CD4-positive, alpha-beta T cell treated with Interleukin-2 at 100 ng/mL for 4 hours (primary cell): ENCODE results near the gene MBD3L3.
A peak's percentile ranks its signal among the peaks of the same experiment; 100 is the strongest.
"Not testable (repeated sequence)": the region's sequence is repeated elsewhere in the genome, so short reads cannot be mapped to it uniquely, and the experiment has no call there.

Source experiments
- DNase-seq: peaks from one replicate; pipeline ENCODE4 v3.0.0-alpha.2; 2020; ENCODE audit warnings: low spot score

MBD3L3 gene

DNA sequence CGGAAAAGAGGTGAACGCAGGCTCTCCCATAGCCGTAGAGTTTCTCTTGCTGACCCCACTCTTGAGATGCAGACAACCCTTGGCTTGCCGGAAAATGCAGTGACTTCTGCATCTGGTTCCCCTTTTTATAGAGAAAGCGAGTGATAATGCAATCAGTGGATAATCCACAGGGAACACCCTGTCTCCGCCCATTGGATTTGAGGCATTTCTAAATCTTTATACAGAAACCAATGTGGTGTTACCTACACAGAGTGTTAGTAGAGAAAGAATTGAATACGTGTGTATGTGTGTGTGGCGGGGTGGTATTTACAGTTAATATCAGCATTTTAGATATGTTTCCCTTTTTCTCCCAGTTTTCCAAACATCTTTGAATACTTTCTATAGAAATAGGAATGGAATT lies at the start of gene MBD3L3:
TSS of gene MBD3L3 (minus strand) at position 101 of the 400 bp plus-strand sequence. CDS start at position 30, 71 bp downstream.
- not testable (repeated sequence) for DNase-seq

DNA sequence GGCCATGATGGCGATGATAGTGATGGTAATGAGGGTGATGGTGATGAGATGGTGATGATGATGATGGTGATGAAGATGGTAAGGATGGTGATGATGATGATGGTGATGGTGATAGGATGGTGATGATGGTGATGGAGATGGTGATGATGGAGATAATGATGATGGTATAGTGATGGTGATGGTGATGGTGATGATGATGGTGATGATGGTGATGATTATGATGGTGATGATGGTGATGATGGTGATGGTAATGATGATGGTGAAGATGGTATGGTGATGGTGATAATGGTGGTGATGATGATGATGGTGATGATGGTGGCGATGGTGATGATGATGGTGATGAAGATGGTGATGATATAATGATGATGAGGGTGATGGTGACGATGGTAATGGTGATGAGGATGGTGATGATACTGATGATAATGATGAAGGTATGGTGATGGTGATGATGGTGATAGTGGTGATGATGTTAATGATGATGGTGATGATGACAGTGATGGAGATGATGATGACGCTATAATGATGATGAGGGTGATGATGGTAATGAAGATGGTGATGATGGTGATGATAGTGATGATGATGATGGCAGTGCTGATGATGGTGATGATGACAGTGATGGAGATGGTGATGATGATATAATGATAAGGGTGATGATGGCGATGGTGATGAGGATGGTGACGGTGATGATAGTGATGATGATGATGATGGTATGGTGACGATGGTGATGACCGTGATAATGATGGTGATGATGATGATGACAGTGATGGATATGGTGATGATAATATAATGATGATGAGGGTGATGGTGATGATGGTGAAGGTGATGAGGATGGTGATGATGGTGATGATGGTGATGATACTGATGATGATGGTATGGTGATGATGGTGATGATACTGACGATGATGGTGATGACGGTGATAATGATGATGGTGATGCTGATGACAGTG lies 48.5 kb upstream of the MBD3L3 start:
- DNase-seq, result no peak

DNA sequence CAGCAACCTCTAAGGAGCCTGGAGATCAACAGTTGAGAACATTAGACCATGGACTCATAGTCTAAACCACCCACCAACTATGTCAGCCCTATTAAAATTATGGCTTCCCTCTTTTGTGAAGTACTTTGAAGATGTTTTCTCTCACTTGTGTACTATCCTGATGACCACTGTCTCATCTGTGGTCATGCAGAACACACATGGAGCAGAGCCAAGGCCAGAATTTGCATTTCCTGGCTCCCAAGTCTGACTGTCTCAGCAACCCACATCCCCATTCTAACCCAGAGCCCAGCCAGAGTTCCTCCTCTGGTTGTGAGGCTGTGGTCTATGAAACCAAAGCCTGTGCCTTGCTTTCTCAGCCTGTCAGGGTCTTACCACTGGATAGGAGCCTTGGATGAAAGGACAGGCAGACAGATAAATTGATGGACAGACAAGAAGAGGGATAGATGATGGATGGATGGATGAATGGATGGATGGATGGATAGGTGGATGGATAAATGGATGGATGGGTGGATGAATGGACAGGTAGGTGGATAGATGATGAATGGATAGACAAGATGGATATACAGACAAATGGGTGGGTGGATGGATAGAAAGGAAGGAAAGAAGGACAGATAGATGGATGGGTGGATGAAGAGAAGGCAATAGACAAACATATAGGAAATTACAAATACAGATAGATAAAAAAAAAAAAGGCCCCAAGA lies 46.4 kb upstream of the MBD3L3 start:
- no peak for DNase-seq

DNA sequence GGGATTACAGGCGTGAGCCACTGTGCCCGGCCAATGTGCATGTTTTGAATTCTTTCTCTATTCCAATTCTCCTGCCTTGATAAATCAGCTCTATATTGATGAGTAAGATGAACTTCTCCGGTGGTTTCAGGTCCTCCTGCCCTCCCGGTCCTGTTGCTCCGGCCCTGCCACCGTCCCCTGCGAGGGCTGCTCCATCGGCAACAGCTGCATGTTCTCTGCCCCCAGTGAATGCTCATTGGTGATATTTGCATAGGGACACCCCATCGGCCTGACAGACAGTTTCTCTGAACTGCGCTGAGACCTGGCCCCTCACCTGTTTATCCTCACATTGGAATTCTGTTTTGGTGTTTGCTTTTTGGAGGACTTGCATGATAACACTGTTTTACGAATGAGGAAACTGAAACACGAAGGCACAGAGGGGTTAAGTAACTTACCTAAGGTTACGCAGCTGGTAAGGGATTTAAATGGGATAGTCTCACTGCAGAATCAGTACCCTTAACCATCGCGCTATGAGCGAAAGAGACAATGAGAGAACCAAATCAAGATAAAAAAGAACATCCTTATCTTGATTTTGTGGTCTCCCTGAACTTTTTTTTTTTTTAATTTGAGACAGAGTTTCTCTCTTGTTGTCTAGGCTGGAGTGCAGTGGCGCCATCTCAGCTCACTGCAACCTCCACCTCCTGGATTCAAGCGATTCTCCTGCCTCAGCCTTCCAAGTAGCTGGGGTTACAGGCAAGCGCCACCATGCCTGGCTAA lies 43.2 kb upstream of the MBD3L3 start:
- no peak for DNase-seq

DNA sequence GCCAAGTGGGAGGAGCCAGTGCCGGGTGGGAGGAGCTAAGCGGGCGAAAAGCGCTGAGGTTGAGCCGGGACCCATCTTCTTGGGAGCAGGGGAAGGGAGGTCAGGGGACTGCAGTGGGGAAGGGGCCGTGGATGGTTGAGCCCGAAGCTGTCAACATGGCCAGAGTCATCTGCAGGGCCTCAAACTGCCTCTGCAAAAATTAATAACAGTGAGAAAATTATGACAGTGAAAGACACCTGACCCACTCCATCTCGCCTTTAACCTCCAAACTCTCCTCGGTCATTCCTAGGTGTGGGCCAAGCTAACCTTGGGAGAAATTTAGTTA lies 41.1 kb upstream of the MBD3L3 start:
- DNase-seq, result no peak

DNA sequence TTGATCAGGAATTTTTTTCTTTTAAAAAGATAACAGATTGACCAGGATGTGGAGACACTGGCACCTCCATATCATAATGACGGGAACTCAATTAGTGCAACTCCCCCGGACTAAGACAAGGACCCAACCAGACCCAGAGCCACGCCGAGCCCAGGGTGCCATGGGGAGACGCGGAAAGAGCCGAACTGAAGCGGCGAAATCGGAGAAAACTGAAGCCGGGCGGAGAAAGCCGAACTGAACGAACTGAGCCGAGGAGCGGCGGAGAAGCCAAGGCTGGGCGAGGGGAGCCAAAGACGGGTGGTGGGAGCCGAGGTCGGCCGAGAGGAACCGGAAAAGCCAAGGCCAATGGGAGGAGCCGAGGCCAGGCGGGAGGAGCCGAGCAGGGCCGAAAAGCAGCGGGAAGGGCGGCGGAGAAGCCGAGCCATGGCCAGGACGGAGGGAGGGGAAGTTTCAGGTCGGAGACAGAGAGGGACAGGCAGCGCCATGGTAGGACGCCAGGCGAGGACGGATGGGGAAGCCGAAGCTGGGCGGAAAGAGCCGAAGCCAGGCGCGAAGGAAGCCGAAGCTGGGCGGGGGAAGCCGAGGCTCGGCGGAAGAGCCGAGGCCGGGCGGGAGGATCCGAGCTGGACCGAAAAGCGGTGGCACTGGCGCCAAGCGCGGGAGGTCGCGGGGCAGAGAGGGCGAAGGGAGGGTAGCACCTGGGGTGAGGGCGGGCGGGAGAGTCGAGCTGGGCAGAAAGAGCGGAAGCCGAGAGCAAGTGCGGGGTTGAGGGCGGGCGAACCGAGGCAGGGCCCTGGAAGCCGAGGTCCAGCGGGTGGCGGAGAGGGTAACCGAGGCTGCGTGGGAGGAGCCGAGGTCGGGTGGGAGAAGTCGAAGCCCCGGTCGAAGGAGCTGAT lies 40.5 kb upstream of the MBD3L3 start:
- peak; percentile 92 for DNase-seq

DNA sequence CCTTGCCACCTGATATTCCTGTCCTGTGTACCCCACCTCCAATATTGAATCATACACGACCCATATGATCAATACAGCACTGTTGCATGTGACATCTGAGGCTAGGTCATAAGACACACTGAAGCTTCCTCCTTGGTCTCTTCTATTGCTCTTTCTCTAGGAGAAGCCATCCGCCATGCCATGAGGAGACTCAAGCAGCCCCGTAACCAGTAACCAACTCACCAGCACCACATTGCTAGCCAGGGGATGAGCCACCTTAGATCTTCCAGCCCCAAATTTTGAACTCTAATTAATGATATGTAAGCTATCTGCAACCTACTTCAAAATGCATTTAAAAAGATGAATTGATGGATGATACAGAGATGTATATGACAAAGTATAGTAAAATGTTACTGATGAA lies 39.6 kb upstream of the MBD3L3 start:
- no peak for DNase-seq

DNA sequence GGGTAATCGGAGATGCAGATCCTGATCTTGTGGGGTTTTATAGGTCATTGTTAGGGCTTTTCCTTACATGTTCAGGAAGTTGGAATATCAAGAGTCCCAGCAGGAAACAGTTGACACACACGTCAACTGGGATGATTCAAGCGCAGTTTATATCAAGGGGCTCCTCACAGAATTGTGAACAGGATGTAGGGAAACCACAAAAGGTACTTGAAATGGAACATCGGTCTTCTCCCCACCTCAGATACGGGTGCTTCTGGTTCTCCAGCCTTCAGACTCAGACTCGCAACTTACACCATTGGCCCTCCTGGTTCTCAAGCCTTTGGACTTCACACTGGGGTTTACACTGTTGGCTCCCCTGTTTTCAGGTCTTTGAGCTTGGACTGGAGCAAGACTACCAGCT lies 30.5 kb upstream of the MBD3L3 start:
- no peak for DNase-seq

DNA sequence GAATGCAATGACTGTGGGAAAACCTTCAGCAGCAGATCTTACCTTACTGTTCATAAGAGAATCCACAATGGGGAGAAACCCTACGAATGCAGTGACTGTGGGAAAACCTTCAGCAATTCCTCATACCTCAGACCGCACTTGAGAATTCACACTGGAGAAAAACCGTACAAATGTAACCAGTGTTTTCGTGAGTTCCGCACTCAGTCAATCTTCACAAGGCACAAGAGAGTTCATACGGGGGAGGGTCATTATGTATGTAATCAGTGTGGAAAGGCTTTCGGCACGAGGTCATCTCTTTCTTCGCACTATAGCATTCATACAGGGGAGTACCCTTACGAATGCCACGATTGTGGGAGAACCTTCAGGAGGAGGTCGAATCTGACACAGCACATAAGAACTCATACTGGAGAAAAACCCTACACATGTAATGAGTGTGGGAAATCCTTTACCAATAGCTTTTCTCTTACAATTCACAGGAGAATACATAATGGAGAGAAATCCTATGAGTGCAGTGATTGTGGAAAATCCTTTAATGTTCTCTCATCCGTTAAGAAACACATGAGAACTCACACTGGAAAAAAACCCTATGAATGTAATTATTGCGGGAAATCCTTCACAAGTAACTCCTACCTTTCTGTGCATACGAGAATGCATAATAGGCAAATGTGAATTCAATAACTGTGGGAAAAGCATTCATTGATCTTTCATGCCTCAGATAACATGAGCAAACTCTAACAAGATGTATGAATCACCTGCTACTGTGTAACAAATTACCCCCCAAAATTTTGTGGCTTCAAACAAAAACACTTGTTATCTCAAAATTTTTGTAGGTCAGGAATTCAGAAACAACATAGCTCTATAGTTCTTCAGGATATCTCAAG lies 24.8 kb upstream of the MBD3L3 start:
- DNase-seq, result no peak

DNA sequence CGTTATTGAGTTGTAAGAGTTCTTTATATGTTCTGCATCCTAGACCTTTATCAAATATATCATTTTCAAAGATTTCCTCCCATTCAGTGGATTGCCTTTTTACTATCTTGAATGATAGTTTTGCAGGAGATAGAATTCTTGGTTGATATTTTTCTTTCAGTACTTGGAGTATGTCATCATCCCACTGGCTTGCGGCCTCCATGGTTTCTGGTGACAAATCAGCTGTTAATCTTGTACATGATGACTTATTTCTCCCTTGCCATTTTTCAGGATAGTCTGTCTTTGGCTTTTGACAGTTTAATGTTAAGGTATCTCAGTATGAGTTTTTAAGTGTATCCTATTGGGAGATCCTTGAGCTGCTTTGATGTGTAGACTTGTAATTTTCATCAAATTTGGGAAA lies 19.5 kb upstream of the MBD3L3 start:
- DNase-seq, result no peak

DNA sequence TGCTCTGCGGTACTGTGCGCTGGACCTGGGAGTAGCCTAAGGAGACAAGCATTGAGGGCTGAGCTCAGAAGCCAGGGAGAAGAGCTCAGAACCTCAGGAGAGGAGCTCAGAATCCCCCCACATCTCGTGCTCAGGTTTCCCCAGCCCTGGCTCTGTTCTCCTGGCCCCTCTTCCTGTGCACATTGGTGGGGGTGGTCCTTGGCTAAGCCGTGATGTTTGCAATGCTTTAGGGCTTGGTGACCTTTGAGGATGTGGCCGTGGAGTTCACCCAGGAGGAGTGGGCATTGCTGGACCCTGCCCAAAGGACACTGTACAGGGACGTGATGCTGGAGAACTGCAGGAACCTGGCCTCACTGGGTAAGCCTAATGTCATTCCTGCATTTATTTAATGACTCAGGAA lies 17.7 kb upstream of the MBD3L3 start:
- no peak for DNase-seq

DNA sequence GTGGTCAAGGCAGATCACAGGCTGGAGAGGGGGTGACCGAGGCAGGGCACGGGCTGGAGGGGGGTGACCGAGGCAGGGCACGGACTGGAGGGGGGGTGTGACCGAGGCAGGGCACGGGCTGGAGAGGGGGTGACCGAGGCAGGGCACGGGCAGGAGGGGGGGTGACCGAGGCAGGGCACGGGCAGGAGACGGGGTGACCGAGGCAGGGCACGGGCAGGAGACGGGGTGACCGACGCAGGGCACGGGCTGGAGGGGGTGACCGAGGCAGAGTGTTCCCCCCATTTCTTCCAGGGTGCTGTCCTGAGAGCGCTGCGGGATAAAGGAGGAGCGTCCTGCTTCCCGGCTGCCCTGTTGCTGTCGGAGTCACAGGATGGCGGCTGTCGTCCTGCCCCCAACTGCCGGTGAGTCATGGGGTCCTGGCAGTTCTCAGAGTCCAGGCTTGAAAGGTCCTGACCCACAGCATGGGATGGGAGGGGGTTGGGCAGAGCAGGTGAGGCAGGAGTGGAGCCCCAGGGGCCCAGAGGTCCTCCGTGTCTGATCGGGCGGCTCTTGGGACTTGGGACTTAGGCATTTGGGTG lies 16.3 kb upstream of the MBD3L3 start:
- DNase-seq, result no peak

DNA sequence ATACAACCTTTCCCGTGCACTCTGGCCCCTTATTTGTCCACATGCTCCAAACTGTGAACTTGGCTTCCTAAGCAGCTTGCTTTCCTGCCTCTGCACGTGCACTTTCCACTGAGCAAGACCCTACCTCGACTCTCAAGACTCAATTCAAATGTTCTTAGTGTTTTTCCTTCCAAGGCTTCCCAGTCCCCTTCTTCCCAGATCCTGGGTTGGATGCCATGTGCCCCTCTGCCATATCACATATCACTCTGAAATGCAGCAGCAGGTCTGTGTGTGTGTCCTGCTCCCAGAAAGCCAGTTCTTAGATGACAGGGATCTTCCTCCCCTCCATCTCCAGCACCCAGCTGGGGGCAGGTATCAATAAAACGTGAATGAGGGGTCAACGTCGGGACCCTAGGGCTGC lies 14.1 kb upstream of the MBD3L3 start:
- no peak for DNase-seq

DNA sequence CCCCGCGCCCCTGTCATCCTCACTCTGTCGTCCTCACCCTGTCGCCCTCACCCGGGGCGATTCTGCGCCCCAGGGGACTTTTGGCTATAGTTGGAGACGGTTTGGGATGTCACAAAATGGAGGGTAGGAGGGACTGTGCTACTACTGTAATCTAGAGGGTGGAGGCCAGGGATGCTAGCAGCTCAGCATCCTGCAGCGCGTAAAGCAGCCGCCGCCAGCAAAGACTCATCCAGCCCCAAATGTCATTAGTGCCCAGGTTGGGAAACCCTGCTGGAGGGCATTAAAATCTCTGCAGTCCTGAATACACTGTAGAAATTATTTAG lies 11.4 kb upstream of the MBD3L3 start:
- peak; percentile 9 for DNase-seq

DNA sequence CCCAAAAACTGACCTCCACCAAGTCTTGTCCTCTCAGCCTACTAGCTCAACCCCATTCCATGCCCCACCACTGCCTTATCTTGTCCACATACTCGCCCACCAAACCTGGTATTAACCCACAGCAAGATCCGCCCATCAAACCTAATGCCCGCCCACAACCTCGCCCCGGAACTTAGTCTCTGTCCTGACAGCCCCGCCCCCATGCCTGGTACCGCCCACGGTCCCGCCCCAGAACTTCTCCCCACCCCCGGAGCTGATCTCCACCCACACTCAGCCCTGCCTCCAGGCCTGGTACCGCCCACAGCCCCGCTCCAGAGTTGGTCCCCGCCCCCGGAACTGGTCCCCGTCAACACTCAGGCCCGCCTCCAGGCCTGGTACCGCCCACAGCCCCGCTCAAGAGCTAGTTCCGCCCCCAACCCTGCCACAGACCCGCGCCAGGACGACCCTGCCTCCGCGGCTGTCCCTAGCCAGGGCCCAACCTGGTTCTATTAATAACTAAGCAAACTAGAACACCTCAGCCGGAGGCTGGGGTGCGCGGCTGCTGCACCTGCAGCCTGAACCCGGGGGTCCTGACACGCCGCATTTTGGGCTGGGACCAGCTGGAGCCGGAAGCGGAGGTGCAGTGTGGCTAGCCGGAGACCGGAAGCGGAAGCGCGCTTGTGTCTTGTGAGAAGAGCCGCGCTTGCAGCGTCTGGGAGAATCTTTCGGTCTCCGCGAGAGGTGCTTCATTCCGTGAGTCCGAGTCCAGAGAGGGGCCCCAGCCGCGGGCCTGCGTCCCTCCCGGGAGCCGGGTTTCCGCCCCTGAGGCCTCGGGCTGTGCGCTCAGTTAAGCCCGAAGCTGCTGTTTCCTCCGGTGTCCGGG lies 10.8 kb upstream of the MBD3L3 start, which contains the start of gene ZNF557:
TSS of gene ZNF557 (plus strand) at position 662 of the 862 bp plus-strand sequence. CDS start 5,372 bp downstream, outside the sequence.
- peak; percentile 98 for DNase-seq

DNA sequence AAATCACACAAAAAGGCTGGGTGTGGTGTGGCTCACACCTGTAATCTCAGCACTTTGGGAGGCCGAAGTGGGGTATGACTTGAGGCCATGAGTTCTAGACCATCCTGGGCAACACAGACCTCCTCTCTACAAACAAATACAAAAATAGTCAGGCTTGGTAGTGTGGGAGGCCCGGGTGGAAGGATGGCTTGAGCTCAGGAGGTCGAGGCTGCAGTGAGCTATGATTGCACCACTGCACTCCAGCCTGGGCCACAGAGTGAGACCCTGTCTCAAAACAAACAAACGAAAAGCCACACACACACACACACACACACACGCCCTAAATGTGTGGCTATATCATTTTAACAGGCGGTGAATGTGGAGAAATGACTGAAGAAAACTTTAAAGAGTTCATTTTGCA lies 10.1 kb upstream of the MBD3L3 start:
- no peak for DNase-seq

DNA sequence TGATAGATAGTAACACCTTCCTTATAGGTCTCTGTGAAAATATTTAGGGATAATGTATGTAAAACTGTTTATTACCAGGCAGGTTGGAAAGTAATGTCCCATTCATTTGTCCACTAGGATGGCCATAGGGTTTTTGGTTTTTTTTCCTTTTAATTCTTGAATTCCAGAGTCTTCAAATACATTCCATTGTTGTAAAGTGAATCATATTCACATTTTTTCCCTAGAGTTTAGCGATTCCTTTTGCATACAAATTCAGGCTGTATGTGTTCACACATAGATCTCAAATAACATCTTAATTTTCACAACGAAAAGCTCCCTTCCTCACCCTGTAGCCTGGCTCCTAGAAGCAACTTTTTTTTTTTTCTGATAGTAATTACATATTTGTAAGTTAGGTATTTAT lies 9.2 kb upstream of the MBD3L3 start:
- DNase-seq, result no peak

DNA sequence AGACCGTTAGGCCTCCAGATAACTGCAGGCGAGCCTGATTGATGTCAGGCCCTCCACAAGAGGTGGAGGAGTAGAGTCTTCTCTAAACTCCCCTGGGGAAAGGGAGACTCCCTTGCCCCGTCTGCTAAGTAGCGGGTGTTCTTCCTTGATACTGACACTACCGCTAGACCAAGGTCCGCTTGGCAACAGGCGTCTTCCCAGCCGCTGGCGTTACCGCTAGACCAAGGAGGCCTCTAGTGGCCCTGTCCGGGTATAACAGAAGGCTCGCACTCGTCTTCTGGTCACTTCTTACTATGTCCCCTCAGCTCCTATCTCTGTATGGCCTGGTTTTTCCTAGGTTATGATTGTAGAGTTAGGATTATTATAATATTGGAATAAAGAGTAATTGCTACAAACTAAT lies 8.6 kb upstream of the MBD3L3 start:
- DNase-seq, result not testable (repeated sequence)

DNA sequence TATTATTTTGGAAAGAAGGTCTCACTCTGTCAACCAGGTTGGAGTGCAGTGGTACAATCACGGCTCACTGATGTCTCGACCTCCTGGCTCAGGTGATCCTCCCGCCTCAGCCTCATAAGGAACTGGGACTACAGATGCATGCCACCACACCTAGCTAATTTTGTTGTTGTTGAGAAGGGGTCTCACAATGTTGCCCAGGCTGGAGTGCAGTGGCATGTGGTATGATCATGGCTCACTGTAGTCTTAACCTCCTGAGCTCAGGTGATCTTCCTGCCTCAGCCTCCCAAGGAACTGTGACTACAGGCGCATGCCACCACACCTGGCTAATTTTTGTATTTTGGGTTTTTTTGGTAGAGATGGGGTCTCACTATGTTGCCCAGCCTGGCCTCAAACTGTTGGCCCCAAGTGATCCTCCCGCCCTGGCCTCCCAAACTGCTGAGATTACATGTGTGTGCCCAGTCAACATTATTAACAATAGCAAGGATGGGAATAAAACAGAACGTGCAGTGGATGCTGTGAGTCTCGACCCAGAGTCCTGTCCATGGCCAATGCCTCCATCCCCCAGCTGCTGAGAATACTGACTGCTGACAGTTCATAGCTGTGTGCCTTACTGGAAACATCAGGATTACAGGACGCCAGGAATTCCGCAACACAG lies 5.4 kb upstream of the MBD3L3 start:
- DNase-seq, result no peak
